NCI-H748 (cell line): ENCODE results near the gene TMEM200A.

Source experiments
- DNase-seq: peaks from one replicate; lab custom pipeline; 2025; ENCODE audit not compliant: unreplicated experiment; lab: John Stamatoyannopoulos, UW

The TMEM200A gene

DNA sequence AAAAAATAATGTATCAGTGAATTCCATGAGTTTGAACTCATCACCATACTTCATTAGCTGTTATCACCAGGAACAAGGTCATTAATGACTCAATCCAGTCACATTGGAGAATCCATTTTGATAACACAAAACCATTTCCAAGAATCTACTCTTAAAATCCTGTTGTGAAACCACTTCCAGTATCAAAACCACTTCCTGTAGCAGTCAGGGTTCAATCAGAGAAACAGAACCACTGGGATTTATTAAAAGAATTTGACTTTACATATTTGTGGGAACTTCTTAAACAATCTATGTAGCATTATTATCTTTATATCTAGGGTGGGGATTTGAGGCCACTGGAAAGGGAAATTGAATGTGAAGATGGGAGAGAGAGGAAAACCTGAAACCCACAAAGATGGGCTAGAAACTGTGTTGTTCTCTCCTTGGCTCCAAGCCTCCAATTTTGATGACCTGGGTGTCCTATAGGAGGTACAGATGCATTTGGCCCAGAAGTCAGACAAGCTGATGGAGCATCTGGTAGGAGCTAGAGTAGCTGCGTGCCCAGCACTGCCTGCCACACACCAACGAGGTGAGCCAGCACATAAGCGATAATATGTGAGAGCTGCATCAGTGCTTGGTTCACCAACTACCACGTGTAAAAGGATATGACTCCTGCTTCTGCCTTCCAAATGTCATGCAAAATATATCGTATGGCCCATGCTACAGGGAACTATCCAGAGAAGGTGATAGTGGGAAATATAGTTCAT lies 117.0 kb downstream of the TMEM200A start:
- DNase-seq, result no peak

GRCh38 chr6:130485870-130486269 lies 120.1 kb downstream of the TMEM200A start:
- DNase-seq, result no peak

DNA sequence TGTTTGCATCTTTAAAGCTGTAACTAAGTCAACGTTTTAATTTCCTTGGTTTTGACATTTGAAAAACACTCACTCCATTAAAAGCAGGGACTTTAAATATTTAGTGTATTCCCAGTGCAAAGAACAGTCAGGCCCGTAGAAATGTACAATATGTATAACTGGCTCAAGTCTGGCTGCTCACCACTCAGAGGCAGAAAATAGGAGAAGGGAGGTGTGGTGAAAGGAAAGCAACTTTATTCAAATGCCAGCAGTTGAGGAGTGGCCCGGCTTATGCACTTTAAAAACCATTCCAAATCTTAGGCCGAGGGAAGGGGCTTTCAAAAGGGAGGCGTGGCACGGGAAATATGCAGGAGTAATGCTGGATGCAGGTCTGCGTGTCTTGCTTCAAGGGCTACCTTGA lies 120.6 kb downstream of the TMEM200A start:
- no peak for DNase-seq

GRCh38 chr6:130489514-130489913 lies 123.7 kb downstream of the TMEM200A start:
- no peak for DNase-seq
